Measurements from ENCODE around the gene VN1R5. TPM values are rescaled to one million over a fixed set of nuclear protein-coding genes. Genes with fewer than 3 reads are reported as not detected.

VN1R5 gene
- total RNA-seq: not detected in 2 replicates

GRCh38 chr1:247255772-247256171, at the start of gene VN1R5:
VN1R5 (plus strand) TSS chr1:247256072.

Other genes with a start within 250 kb of the VN1R5 start
- 1.1 and 1.3 TPM in 2 replicates for gene ZNF695, start 248.0 kb upstream of the VN1R5 start, total RNA-seq
- 1.1 and 2.0 TPM in 2 replicates for gene ZNF670, start 177.3 kb upstream of the VN1R5 start, total RNA-seq
- gene ZNF669, start 151.7 kb upstream of the VN1R5 start, total RNA-seq: 7.5 and 11.7 TPM in 2 replicates
- 24.7 and 35.1 TPM in 2 replicates for gene ZNF124, start 84.1 kb upstream of the VN1R5 start, total RNA-seq
- gene ZNF496, start 75.8 kb downstream of the VN1R5 start, total RNA-seq: 9.1 and 12.0 TPM in 2 replicates
- gene NLRP3, start 160.1 kb downstream of the VN1R5 start, total RNA-seq: not detected in 2 replicates
- gene OR2B11, start 202.0 kb downstream of the VN1R5 start, total RNA-seq: not detected in 2 replicates